ENCODE measurements around the gene FAM53A. TPM values are rescaled to one million over a fixed set of nuclear protein-coding genes. Genes with fewer than 3 reads are reported as not detected.

Gene FAM53A
- total and polyA plus RNA-seq, 10 donors = 0.60 to 4.3 (median 1.9) TPM

DNA sequence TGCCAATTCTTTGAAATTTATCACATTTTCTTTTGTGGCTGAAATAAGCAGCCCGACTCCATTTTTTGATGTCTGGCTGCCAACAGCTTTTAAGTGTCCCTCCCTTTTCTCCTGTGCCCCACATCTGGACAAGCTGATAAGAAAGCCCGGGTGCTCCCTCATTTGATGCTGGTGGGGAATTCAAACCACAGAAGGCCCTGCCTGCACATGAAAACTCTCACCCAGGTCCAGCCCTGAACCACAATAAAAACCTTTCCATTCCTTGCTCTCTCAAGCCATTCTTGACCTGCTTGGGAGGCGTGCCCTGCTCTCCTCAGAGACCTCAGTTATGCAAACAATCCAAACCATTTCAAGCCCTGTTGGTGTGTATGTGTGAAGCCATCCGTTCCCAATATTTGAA, 93.9 kb downstream of the FAM53A start:
- Histone ChIP-seq H3K9me3 (peaks cover 0 to 57% (median 45%) of the 10 kb centered on the region in 8 donors), H3K4me3 (no peak overlapping the region), H3K27me3 (replicated peaks in 1 of 7) (peaks cover 0 to 29% (median 5%) of the 10 kb centered on the region in 7 donors), H3K27ac (no peak overlapping the region), H3K36me3 (no peaks in the 10 kb centered on the region), H3K4me1 (no peaks in the 10 kb centered on the region)
- TF ChIP-seq POLR2A (IDR thresholded peaks at IDR 0.05) = no peak
- no peak for TF ChIP-seq CTCF (IDR thresholded peaks at IDR 0.05 in 8 of 11, conservative IDR thresholded peaks at IDR 0.05 in 3 of 11)
- TF ChIP-seq POLR2AphosphoS5 (IDR thresholded peaks at IDR 0.05) = no peak
- WGBS, 5 donors = 36 to 69% (median 46%) methylated on average over 4 of the region's 4 CpGs
- peak; percentile 12 for DNase-seq
- intact Hi-C loops (cut with DNase I; ENCODE audit: low total_unique reads) = no loop called here

Small RNA genes within 50 kb of the gene (small RNA-seq; reads per million reads assigned to genes)
- 0 reads per million in 4 donors for gene RF00019

Other genes with a start within 250 kb of the FAM53A start
- 10 to 100 TPM; 29.0 to 52.0 (median 34.4) TPM for gene SLBP, start 28.0 kb upstream of the FAM53A start, total RNA-seq
- 10 to 100 TPM; 24.0 to 41.9 (median 35.0) TPM for gene SLBP, start 28.0 kb upstream of the FAM53A start, polyA plus RNA-seq
- 10 to 100 TPM; 24.2 to 51.0 (median 34.7) TPM for gene TMEM129, start 37.0 kb upstream of the FAM53A start, total RNA-seq
- 10 to 100 TPM; 17.2 to 32.7 (median 21.9) TPM for gene TMEM129, start 37.0 kb upstream of the FAM53A start, polyA plus RNA-seq
- gene TACC3, start 37.2 kb upstream of the FAM53A start, total RNA-seq = 10 to 100 TPM; 33.3 to 84.4 (median 56.5) TPM
- 10 to 100 TPM; 49.7 to 56.6 (median 50.3) TPM for gene TACC3, start 37.2 kb upstream of the FAM53A start, polyA plus RNA-seq
- gene FGFR3, start 109.0 kb upstream of the FAM53A start, total RNA-seq = 1 to 10 TPM; 1.6 to 7.5 (median 4.0) TPM
- gene FGFR3, start 109.0 kb upstream of the FAM53A start, polyA plus RNA-seq = 1 to 10 TPM; 1.0 to 4.8 (median 1.5) TPM
- gene LETM1, start 171.8 kb upstream of the FAM53A start, total RNA-seq = 10 to 100 TPM; 33.2 to 47.7 (median 36.3) TPM
- gene LETM1, start 171.8 kb upstream of the FAM53A start, polyA plus RNA-seq = 10 to 100 TPM in 1 of 3 donors, 1 to 10 TPM in 2; 6.5 to 16.9 (median 7.8) TPM
- gene NSD2, start 187.1 kb upstream of the FAM53A start, total RNA-seq = 10 to 100 TPM; 39.1 to 58.9 (median 48.5) TPM
- gene NSD2, start 187.1 kb upstream of the FAM53A start, polyA plus RNA-seq = 10 to 100 TPM in 1 of 3 donors, 1 to 10 TPM in 2; 7.1 to 13.1 (median 7.4) TPM